Astrocyte (in vitro differentiated cells and primary cell): ENCODE results near the gene CUEDC1. TPM values are rescaled to one million over a fixed set of nuclear protein-coding genes. Genes with fewer than 3 reads are reported as not detected.

ENCODE experiments used
- DNase-seq: peaks from one replicate; pipeline ENCODE4 v3.0.0-alpha.2; 2010; ENCODE audit warnings: low read depth
- FAIRE-seq: peaks from 2 replicates; lab custom pipeline; 2011; peaks lifted over from hg19 to GRCh38; lab: Jason Lieb, UNC
- H2AFZ ChIP-seq: 2 replicates; pipeline ENCODE4 v1.6.0; 2012; ENCODE audit warnings: low read depth, low read length, inconsistent platforms
- H3K27ac ChIP-seq: 2 replicates; pipeline ENCODE4 v1.5.1; 2011; ENCODE audit warnings: low read depth, low read length, inconsistent platforms
- H3K27me3 ChIP-seq: 2 replicates; pipeline ENCODE4 v1.6.0; 2011; ENCODE audit warnings: low read length, inconsistent platforms; ENCODE audit not compliant: insufficient read depth
- H3K36me3 ChIP-seq: 2 replicates; pipeline ENCODE4 v1.5.1; 2011; ENCODE audit warnings: low read length, inconsistent platforms; ENCODE audit not compliant: insufficient read depth
- H3K4me1 ChIP-seq: 2 replicates; pipeline ENCODE4 v1.5.1; 2011; ENCODE audit warnings: low read length, inconsistent platforms; ENCODE audit not compliant: insufficient read depth
- H3K4me2 ChIP-seq: 2 replicates; pipeline ENCODE4 v1.6.0; 2012; ENCODE audit warnings: low read length, inconsistent platforms
- H3K4me3 ChIP-seq: 2 replicates; pipeline ENCODE4 v1.5.1; 2011; ENCODE audit warnings: low read depth, mild to moderate bottlenecking, low read length, inconsistent platforms; ENCODE audit not compliant: insufficient read depth
- H3K79me2 ChIP-seq: 2 replicates; pipeline ENCODE4 v1.6.0; 2012; ENCODE audit warnings: mild to moderate bottlenecking, low read length, inconsistent platforms; ENCODE audit not compliant: insufficient read depth
- H3K9ac ChIP-seq: 2 replicates; pipeline ENCODE4 v1.6.0; 2012; ENCODE audit warnings: mild to moderate bottlenecking, low read length, inconsistent platforms
- H3K9me3 ChIP-seq: 2 replicates; pipeline ENCODE4 v1.5.1; 2012; ENCODE audit warnings: low read depth, mild to moderate bottlenecking, low read length, inconsistent platforms; ENCODE audit not compliant: insufficient read depth
- H4K20me1 ChIP-seq: 2 replicates; pipeline ENCODE4 v1.6.0; 2012; ENCODE audit warnings: low read length, inconsistent platforms; ENCODE audit not compliant: insufficient read depth
- H3K27ac Mint-ChIP-seq: one replicate; pipeline ENCODE4 v1.8.0; 2021; ENCODE audit warnings: mild to moderate bottlenecking, mixed read lengths; ENCODE audit not compliant: unreplicated experiment
- H3K27me3 Mint-ChIP-seq: one replicate; pipeline ENCODE4 v1.8.0; 2021; ENCODE audit warnings: low read depth, mixed read lengths; ENCODE audit not compliant: unreplicated experiment
- H3K36me3 Mint-ChIP-seq: one replicate; pipeline ENCODE4 v1.8.0; 2021; ENCODE audit warnings: low read depth, mixed read lengths; ENCODE audit not compliant: unreplicated experiment
- H3K4me1 Mint-ChIP-seq: one replicate; pipeline ENCODE4 v1.8.0; 2021; ENCODE audit warnings: low read depth, mixed read lengths; ENCODE audit not compliant: unreplicated experiment
- H3K4me3 Mint-ChIP-seq: one replicate; pipeline ENCODE4 v1.8.0; 2021; ENCODE audit warnings: mild to moderate bottlenecking, moderate library complexity, mixed read lengths; ENCODE audit not compliant: unreplicated experiment
- H3K9me3 Mint-ChIP-seq: one replicate; pipeline ENCODE4 v1.8.0; 2021; ENCODE audit warnings: mild to moderate bottlenecking, mixed read lengths; ENCODE audit not compliant: unreplicated experiment
- CTCF ChIP-seq: IDR thresholded peaks from 2 replicates; pipeline ENCODE4 v1.5.1; 2011; ENCODE audit warnings: low read depth, mild to moderate bottlenecking, inconsistent platforms, low read length, moderate library complexity; ENCODE audit not compliant: insufficient read depth
- EZH2 ChIP-seq: IDR thresholded peaks from 2 replicates; pipeline ENCODE4 v1.6.1; 2012; ENCODE audit warnings: mild to moderate bottlenecking, low read length, inconsistent platforms; ENCODE audit not compliant: insufficient read depth
- total RNA-seq: library from RNA; stranded (reverse); gene quantifications from 2 replicates; pipeline ENCODE4 v1.2.1, GENCODE V29; 2021

The CUEDC1 gene
- total RNA-seq, 1 donor from 2014 or later = 43.7 TPM

DNA sequence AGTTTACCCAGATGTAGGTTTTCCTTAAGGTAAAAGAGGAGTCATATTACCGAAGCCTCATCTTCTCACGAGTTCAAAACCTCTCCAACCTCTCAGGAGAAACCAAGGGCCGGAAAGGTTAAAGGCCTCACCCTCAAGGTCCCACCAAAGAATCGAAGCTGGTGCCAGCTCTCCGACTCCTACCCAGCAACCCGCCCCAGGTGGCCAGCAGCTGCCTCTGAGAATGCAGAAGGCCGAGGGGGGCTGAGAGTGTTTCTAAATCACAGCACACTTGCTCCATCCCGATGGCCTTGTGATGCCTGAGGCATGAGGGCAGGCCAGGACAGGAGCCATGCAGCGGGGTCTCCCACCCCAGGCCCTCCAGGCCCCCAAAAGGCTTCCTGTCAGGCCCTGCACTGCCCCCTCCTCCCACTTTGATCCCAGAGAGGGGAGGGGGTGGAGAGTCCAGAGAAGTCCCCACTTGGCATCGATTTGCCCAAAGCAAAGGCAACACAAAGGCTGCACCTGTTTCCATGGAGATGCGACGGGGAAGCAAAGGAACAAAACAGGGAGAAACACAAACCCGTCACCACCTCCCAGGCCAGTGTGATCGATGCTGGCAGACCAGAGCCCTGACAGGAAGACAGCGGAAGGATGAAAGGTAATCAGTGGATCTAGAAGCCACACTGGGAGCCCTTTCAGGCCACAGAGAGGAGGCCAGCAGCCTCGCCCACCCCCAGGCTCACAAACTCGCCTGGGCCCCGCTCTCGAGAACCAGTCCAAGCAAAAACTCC is 39.0 kb downstream of the CUEDC1 start:
- H4K20me1 ChIP-seq = peaks cover 61% of the 10 kb centered on the region
- H3K4me3 ChIP-seq = no peak overlapping the region
- H3K79me2 ChIP-seq = peaks cover 49% of the 10 kb centered on the region
- H3K9me3 ChIP-seq = no peaks in the 10 kb centered on the region
- Mint-ChIP-seq H3K36me3 (peaks cover 2% of the 10 kb centered on the region), H3K4me3 (no peak overlapping the region), H3K4me1 (peaks cover 32% of the 10 kb centered on the region), H3K27me3 (no peaks in the 10 kb centered on the region), H3K9me3 (no peaks in the 10 kb centered on the region), H3K27ac (peak overlapping the region; percentile 34)
- H3K27me3 ChIP-seq = no peaks in the 10 kb centered on the region
- TF ChIP-seq CTCF = no peak
- TF ChIP-seq EZH2 = no peak
- DNase-seq = no peak
- H3K9ac ChIP-seq = no peak overlapping the region
- H2AFZ ChIP-seq = no peak overlapping the region
- H3K27ac ChIP-seq = no peak overlapping the region
- FAIRE-seq = no peak
- H3K4me2 ChIP-seq = peak overlapping the region; percentile 12
- H3K36me3 ChIP-seq = no peaks in the 10 kb centered on the region
- H3K4me1 ChIP-seq = peaks cover 14% of the 10 kb centered on the region

DNA sequence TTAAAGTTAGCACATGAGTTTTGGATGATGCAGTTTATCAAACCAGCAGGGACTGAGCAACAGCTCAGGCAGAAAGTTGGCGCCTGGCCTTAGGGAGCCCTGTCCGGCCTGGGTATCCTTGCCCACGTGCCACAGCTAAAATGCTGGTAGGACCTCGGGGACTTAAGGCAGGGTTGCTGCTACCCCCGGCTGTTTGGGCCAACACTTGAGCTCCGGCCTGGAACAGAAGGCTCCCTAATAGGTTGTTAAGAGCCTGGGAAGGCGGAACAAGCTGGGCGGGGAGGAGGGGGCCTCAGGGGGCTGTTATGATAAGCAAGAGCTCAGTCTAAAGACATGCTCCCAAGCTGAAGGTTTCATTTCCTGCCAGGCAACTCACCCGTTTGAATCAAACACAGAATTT is 39.7 kb downstream of the CUEDC1 start:
- H3K4me3 ChIP-seq = no peak overlapping the region
- H3K4me3 Mint-ChIP-seq = no peak overlapping the region
- no peak overlapping the region for H3K27ac ChIP-seq
- peaks cover 10% of the 10 kb centered on the region for H3K4me1 ChIP-seq
- FAIRE-seq (no peak), DNase-seq (no peak)
- no peaks in the 10 kb centered on the region for H3K27me3 Mint-ChIP-seq
- no peaks in the 10 kb centered on the region for H3K27me3 ChIP-seq
- no peaks in the 10 kb centered on the region for H3K9me3 Mint-ChIP-seq
- TF ChIP-seq EZH2 (no peak), CTCF (no peak)
- peaks cover 2% of the 10 kb centered on the region for H3K36me3 Mint-ChIP-seq
- peak overlapping the region; percentile 34 for H3K27ac Mint-ChIP-seq
- no peaks in the 10 kb centered on the region for H3K36me3 ChIP-seq
- no peak overlapping the region for H2AFZ ChIP-seq
- H3K4me1 Mint-ChIP-seq = peaks cover 28% of the 10 kb centered on the region
- peaks cover 64% of the 10 kb centered on the region for H4K20me1 ChIP-seq
- no peaks in the 10 kb centered on the region for H3K9me3 ChIP-seq
- no peak overlapping the region for H3K9ac ChIP-seq
- peaks cover 53% of the 10 kb centered on the region for H3K79me2 ChIP-seq
- H3K4me2 ChIP-seq = peak overlapping the region; percentile 12
